ENCODE results near the gene ANKFY1. TPM values are rescaled to one million over a fixed set of nuclear protein-coding genes. Genes with fewer than 3 reads are reported as not detected.

ANKFY1 gene
- total RNA-seq, 1 donor from 2014 or later, result 26.6 TPM

DNA sequence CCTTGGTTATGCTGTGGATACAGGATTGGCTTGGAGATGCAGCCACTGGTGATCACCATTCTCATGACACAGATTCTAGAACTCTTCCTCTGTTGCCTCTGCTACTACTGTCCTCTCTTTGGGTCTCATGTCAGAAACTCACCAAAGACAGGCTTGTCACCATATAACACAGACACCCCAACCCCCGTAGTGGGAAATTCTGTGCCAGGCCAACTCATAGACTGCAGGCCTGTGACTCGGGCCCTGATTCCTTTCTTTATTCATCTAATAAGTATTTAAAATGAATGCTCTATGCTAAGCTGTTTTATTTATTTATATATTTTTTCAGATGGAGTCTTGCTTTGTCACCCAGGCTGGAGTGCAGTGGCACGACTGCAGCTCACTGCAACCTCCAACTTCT lies 111.3 kb downstream of the ANKFY1 start:
- Histone ChIP-seq H3K9me3 (ENCODE audit: control insufficient read depth in 3 of 3, low read length in 3 of 3) (no peaks in the 10 kb centered on the region), H3K27me3 (ENCODE audit: control insufficient read depth in 3 of 3, insufficient read depth in 3 of 3, low read length in 3 of 3) (no peaks in the 10 kb centered on the region), H3K36me3 (ENCODE audit: control insufficient read depth in 3 of 3, insufficient read depth in 3 of 3, low read length in 3 of 3) (peaks cover 36 to 54% (median 53%) of the 10 kb centered on the region in 3 donors), H3K4me3 (ENCODE audit: low read length in 3 of 3) (no peak overlapping the region), H3K9ac (ENCODE audit: low read depth in 1 of 3, low read length in 3 of 3) (no peak overlapping the region), H3K4me1 (ENCODE audit: control insufficient read depth in 3 of 3, insufficient read depth in 3 of 3, low read length in 3 of 3) (no peaks in the 10 kb centered on the region), H3K27ac (ENCODE audit: low read depth, low read length) (no peak overlapping the region)

DNA sequence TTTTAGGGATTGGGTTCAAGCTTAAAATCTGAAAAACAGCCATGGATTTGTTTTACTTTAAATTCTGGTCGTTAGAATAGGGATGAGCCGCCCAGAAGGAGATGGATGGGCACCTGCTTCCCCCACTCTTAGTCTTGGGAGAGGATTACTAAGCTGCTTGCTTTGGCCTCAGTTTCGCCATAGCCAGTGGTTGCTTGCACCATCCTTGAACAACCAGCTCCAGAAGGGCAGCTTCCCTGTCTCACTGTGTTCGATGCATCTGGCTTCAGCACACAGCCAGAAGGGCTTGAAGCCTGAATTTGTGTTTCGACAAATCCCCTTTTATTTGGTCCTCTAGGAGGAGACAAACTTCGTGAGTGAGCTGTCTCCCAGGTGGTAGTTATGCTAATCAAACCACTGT lies 113.7 kb downstream of the ANKFY1 start:
- no peak overlapping the region for H3K27ac ChIP-seq (ENCODE audit: low read depth, low read length)
- H3K36me3 ChIP-seq (ENCODE audit: control insufficient read depth in 3 of 3, insufficient read depth in 3 of 3, low read length in 3 of 3), result peaks cover 19 to 37% (median 35%) of the 10 kb centered on the region in 3 donors
- H3K9ac ChIP-seq (ENCODE audit: low read depth in 1 of 3, low read length in 3 of 3), result no peak overlapping the region
- no peak overlapping the region for H3K4me3 ChIP-seq (ENCODE audit: low read length in 3 of 3)
- no peaks in the 10 kb centered on the region for H3K4me1 ChIP-seq (ENCODE audit: control insufficient read depth in 3 of 3, insufficient read depth in 3 of 3, low read length in 3 of 3)
- H3K9me3 ChIP-seq (ENCODE audit: control insufficient read depth in 3 of 3, low read length in 3 of 3), result no peaks in the 10 kb centered on the region
- no peaks in the 10 kb centered on the region for H3K27me3 ChIP-seq (ENCODE audit: control insufficient read depth in 3 of 3, insufficient read depth in 3 of 3, low read length in 3 of 3)

DNA sequence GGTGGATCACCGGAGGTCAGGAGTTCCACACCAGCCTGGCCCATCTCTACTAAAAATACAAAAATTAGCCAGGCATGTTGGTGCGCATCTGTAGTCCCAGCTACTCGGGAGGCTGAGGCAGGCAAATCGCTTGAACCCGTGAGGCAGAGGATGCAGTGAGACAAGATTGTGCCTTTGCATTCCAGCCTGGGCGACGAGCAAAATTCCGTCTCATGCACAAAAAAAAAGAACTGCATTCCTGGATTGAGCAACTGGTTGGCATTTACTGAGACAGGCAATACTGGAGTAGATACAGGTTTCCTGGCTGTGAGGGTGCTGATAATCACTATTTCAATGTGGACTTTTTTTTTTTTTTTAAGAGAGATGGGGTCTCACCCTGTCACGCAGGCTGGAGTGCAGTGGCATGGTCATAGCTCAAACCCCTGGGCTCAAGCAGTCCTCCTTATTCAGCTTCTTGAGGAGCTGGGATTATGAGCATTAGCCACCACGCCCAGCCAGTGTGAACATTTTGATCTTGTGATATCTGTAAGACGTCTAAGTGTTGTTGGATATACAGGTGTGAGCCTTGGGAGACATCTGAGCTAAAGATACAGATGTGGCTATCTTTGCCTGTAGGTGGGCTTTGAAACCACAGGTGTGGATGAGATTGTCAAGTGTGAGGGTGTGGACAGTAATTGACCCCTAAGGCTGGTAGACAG lies 115.0 kb downstream of the ANKFY1 start:
- Histone ChIP-seq H3K4me3 (ENCODE audit: low read length in 3 of 3) (no peak overlapping the region), H3K9ac (ENCODE audit: low read depth in 1 of 3, low read length in 3 of 3) (no peak overlapping the region), H3K9me3 (ENCODE audit: control insufficient read depth in 3 of 3, low read length in 3 of 3) (no peaks in the 10 kb centered on the region), H3K4me1 (ENCODE audit: control insufficient read depth in 3 of 3, insufficient read depth in 3 of 3, low read length in 3 of 3) (peaks cover 5 to 9% (median 7%) of the 10 kb centered on the region in 3 donors), H3K27ac (ENCODE audit: low read depth, low read length) (no peak overlapping the region), H3K36me3 (ENCODE audit: control insufficient read depth in 3 of 3, insufficient read depth in 3 of 3, low read length in 3 of 3) (peaks cover 14 to 24% (median 23%) of the 10 kb centered on the region in 3 donors), H3K27me3 (ENCODE audit: control insufficient read depth in 3 of 3, insufficient read depth in 3 of 3, low read length in 3 of 3) (no peaks in the 10 kb centered on the region)

DNA sequence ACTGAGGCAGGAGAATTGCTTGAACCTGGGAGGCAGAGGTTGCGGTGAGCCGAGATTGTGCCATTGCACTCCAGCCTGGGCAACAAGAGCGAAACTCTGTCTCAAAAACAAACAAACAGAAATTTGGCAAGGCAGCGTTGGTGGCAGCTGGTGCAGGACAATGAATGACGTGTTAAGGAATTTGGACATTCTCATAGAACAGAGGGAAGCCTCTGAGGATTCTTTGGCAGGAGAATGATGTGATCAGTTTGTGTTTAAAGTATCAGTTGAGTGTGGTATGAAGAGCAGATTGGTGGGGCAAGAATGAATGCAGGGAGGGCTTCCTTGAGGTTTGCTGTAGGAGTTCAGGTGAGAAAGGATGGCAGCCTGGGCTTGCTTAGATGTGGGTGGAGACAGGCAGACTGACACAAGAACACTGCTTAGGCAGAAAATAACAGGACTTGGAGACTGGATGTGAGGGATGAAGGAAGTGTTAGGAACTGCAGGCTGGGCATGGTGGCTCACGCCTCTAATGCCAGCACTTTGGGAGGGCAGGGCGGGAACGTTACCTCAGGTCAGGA lies 115.9 kb downstream of the ANKFY1 start:
- H3K27ac ChIP-seq (ENCODE audit: low read depth, low read length), result no peak overlapping the region
- no peak overlapping the region for H3K9ac ChIP-seq (ENCODE audit: low read depth in 1 of 3, low read length in 3 of 3)
- peaks cover 10 to 19% (median 15%) of the 10 kb centered on the region in 3 donors for H3K36me3 ChIP-seq (ENCODE audit: control insufficient read depth in 3 of 3, insufficient read depth in 3 of 3, low read length in 3 of 3)
- H3K9me3 ChIP-seq (ENCODE audit: control insufficient read depth in 3 of 3, low read length in 3 of 3), result no peaks in the 10 kb centered on the region
- H3K27me3 ChIP-seq (ENCODE audit: control insufficient read depth in 3 of 3, insufficient read depth in 3 of 3, low read length in 3 of 3), result no peaks in the 10 kb centered on the region
- H3K4me3 ChIP-seq (ENCODE audit: low read length in 3 of 3), result no peak overlapping the region
- H3K4me1 ChIP-seq (ENCODE audit: control insufficient read depth in 3 of 3, insufficient read depth in 3 of 3, low read length in 3 of 3), result peaks cover 5 to 9% (median 7%) of the 10 kb centered on the region in 3 donors

DNA sequence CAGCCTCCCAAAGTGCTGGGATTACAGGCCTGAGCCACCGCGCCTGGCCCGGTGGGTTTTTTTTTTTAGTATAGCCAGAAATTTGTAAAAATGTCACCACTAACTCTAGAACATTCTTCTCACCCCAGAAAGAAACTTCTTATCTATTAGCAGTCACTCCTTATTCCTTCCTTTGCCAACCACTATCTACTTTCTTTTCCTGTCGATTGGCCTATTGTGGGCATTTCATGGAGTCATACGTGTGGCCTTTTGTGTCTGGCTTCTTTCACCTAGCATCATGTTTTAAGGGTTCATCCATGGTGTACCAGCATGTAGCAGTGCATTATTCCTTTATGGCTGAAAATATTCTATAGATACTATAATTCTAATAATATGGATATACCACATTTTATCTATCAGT lies 117.1 kb downstream of the ANKFY1 start:
- Histone ChIP-seq H3K9me3 (ENCODE audit: control insufficient read depth in 3 of 3, low read length in 3 of 3) (no peaks in the 10 kb centered on the region), H3K27me3 (ENCODE audit: control insufficient read depth in 3 of 3, insufficient read depth in 3 of 3, low read length in 3 of 3) (no peaks in the 10 kb centered on the region), H3K9ac (ENCODE audit: low read depth in 1 of 3, low read length in 3 of 3) (no peak overlapping the region), H3K4me1 (ENCODE audit: control insufficient read depth in 3 of 3, insufficient read depth in 3 of 3, low read length in 3 of 3) (peaks cover 10 to 16% (median 10%) of the 10 kb centered on the region in 3 donors), H3K36me3 (ENCODE audit: control insufficient read depth in 3 of 3, insufficient read depth in 3 of 3, low read length in 3 of 3) (peaks cover 4 to 12% (median 11%) of the 10 kb centered on the region in 3 donors), H3K27ac (ENCODE audit: low read depth, low read length) (no peak overlapping the region), H3K4me3 (ENCODE audit: low read length in 3 of 3) (no peak overlapping the region)

GRCh38 chr17:4144422-4144747 lies 119.4 kb downstream of the ANKFY1 start:
- Histone ChIP-seq H3K4me3 (ENCODE audit: low read length in 3 of 3) (peak overlapping the region; percentile 89 to 92 (median 90)), H3K27me3 (ENCODE audit: control insufficient read depth in 3 of 3, insufficient read depth in 3 of 3, low read length in 3 of 3) (no peaks in the 10 kb centered on the region), H3K36me3 (ENCODE audit: control insufficient read depth in 3 of 3, insufficient read depth in 3 of 3, low read length in 3 of 3) (peaks cover 0 to 3% (median 0%) of the 10 kb centered on the region in 3 donors), H3K9me3 (ENCODE audit: control insufficient read depth in 3 of 3, low read length in 3 of 3) (no peaks in the 10 kb centered on the region), H3K9ac (ENCODE audit: low read depth in 1 of 3, low read length in 3 of 3) (peak overlapping the region; percentile 98 to 99 (median 99)), H3K27ac (ENCODE audit: low read depth, low read length) (peak overlapping the region; percentile 99), H3K4me1 (ENCODE audit: control insufficient read depth in 3 of 3, insufficient read depth in 3 of 3, low read length in 3 of 3) (peaks cover 29 to 38% (median 31%) of the 10 kb centered on the region in 3 donors)

- peak overlapping the region; percentile 98 to 99 (median 99) for H3K9ac ChIP-seq (ENCODE audit: low read depth in 1 of 3, low read length in 3 of 3)
- no peaks in the 10 kb centered on the region for H3K27me3 ChIP-seq (ENCODE audit: control insufficient read depth in 3 of 3, insufficient read depth in 3 of 3, low read length in 3 of 3)
- H3K36me3 ChIP-seq (ENCODE audit: control insufficient read depth in 3 of 3, insufficient read depth in 3 of 3, low read length in 3 of 3), result peaks cover 0 to 3% (median 0%) of the 10 kb centered on the region in 3 donors
- H3K27ac ChIP-seq (ENCODE audit: low read depth, low read length), result peak overlapping the region; percentile 99
- H3K4me1 ChIP-seq (ENCODE audit: control insufficient read depth in 3 of 3, insufficient read depth in 3 of 3, low read length in 3 of 3), result peaks cover 33 to 44% (median 35%) of the 10 kb centered on the region in 3 donors
- no peaks in the 10 kb centered on the region for H3K9me3 ChIP-seq (ENCODE audit: control insufficient read depth in 3 of 3, low read length in 3 of 3)
- H3K4me3 ChIP-seq (ENCODE audit: low read length in 3 of 3), result peak overlapping the region; percentile 89 to 92 (median 90)
Observed at GRCh38 chr17:4143563-4144421, 120.0 kb downstream of the ANKFY1 start.

- Histone ChIP-seq H3K36me3 (ENCODE audit: control insufficient read depth in 3 of 3, insufficient read depth in 3 of 3, low read length in 3 of 3) (peaks cover 0 to 3% (median 0%) of the 10 kb centered on the region in 3 donors), H3K27ac (ENCODE audit: low read depth, low read length) (peak overlapping the region; percentile 99), H3K9me3 (ENCODE audit: control insufficient read depth in 3 of 3, low read length in 3 of 3) (no peaks in the 10 kb centered on the region), H3K27me3 (ENCODE audit: control insufficient read depth in 3 of 3, insufficient read depth in 3 of 3, low read length in 3 of 3) (no peaks in the 10 kb centered on the region), H3K4me3 (ENCODE audit: low read length in 3 of 3) (peak overlapping the region; percentile 92 to 94 (median 92)), H3K4me1 (ENCODE audit: control insufficient read depth in 3 of 3, insufficient read depth in 3 of 3, low read length in 3 of 3) (peaks cover 47 to 58% (median 48%) of the 10 kb centered on the region in 3 donors), H3K9ac (ENCODE audit: low read depth in 1 of 3, low read length in 3 of 3) (peak overlapping the region; percentile 92 to 99 (median 97))
Observed at GRCh38 chr17:4142107-4142900, 121.5 kb downstream of the ANKFY1 start.

GRCh38 chr17:4140125-4140524 lies 123.7 kb downstream of the ANKFY1 start:
- H3K4me1 ChIP-seq (ENCODE audit: control insufficient read depth in 3 of 3, insufficient read depth in 3 of 3, low read length in 3 of 3), result peaks cover 56 to 73% (median 57%) of the 10 kb centered on the region in 3 donors
- no peaks in the 10 kb centered on the region for H3K9me3 ChIP-seq (ENCODE audit: control insufficient read depth in 3 of 3, low read length in 3 of 3)
- H3K27ac ChIP-seq (ENCODE audit: low read depth, low read length), result no peak overlapping the region

More at GRCh38 chr17:4140125-4140524, 123.7 kb downstream of the ANKFY1 start:
- Histone ChIP-seq H3K9ac (ENCODE audit: low read depth in 1 of 3, low read length in 3 of 3) (no peak overlapping the region), H3K27me3 (ENCODE audit: control insufficient read depth in 3 of 3, insufficient read depth in 3 of 3, low read length in 3 of 3) (no peaks in the 10 kb centered on the region), H3K4me3 (ENCODE audit: low read length in 3 of 3) (no peak overlapping the region), H3K36me3 (ENCODE audit: control insufficient read depth in 3 of 3, insufficient read depth in 3 of 3, low read length in 3 of 3) (peaks cover 0 to 3% (median 0%) of the 10 kb centered on the region in 3 donors)
